DOHH2 (cell line): Measurements from ENCODE around the gene EEIG2.

ENCODE experiments used
- H3F3A ChIP-seq: fragments of 200-600 bp; sonication (generic), shearing (Covaris generic); 2 replicates; pipeline ENCODE4 v1.6.0; 2016; ENCODE audit warnings: antibody characterized with exemption, mild to moderate bottlenecking; ENCODE audit not compliant: control insufficient read depth, insufficient read depth
- H3K27ac ChIP-seq: fragments of 200-600 bp; sonication (generic); 2 replicates; pipeline ENCODE4 v1.5.1; 2014; ENCODE audit warnings: low read depth, mild to moderate bottlenecking, low read length, moderate library complexity
- H3K27me3 ChIP-seq: fragments of 200-600 bp; sonication (generic); 2 replicates; pipeline ENCODE4 v1.6.1; 2014; ENCODE audit warnings: mild to moderate bottlenecking, low read length, mixed read lengths; ENCODE audit not compliant: control insufficient read depth
- H3K36me3 ChIP-seq: fragments of 200-600 bp; sonication (generic); 2 replicates; pipeline ENCODE4 v1.6.1; 2014; ENCODE audit warnings: mild to moderate bottlenecking, low read length, moderate library complexity, mixed read lengths; ENCODE audit not compliant: control insufficient read depth
- H3K4me1 ChIP-seq: fragments of 200-600 bp; sonication (generic); 2 replicates; pipeline ENCODE4 v1.6.1; 2014; ENCODE audit warnings: mild to moderate bottlenecking, low read length, mixed read lengths; ENCODE audit not compliant: control insufficient read depth
- H3K4me2 ChIP-seq: fragments of 200-600 bp; sonication (generic); 2 replicates; pipeline ENCODE4 v1.6.0; 2014; ENCODE audit warnings: mild to moderate bottlenecking, low read length, moderate library complexity
- H3K4me3 ChIP-seq: fragments of 200-600 bp; sonication (generic); 2 replicates; pipeline ENCODE4 v1.5.1; 2014; ENCODE audit warnings: mild to moderate bottlenecking, low read length, mixed read lengths
- H3K79me2 ChIP-seq: fragments of 200-600 bp; sonication (generic); 2 replicates; pipeline ENCODE4 v1.6.1; 2014; ENCODE audit warnings: mild to moderate bottlenecking, low read length, mixed read lengths; ENCODE audit not compliant: control insufficient read depth
- H3K9me2 ChIP-seq: fragments of 200-600 bp; sonication (generic); replicated peaks from 2 replicates; pipeline ENCODE4 v1.6.1; 2014; ENCODE audit warnings: mild to moderate bottlenecking, low read length, mixed read lengths; ENCODE audit not compliant: control insufficient read depth
- H3K9me3 ChIP-seq: fragments of 200-600 bp; sonication (generic); 2 replicates; pipeline ENCODE4 v1.6.1; 2014; ENCODE audit warnings: antibody characterized with exemption, low read length, mixed read lengths; ENCODE audit not compliant: control insufficient read depth, insufficient read depth
- H4K20me1 ChIP-seq: fragments of 200-600 bp; sonication (generic); 2 replicates; pipeline ENCODE4 v1.6.0; 2014; ENCODE audit warnings: low read depth, mild to moderate bottlenecking, antibody characterized with exemption, low read length, moderate library complexity; ENCODE audit not compliant: control insufficient read depth, insufficient read depth
- CTCF ChIP-seq: fragments of 200-600 bp; sonication (generic); IDR thresholded peaks from one replicate; pipeline ENCODE4 v1.5.1; 2014; ENCODE audit warnings: antibody characterized with exemption, mild to moderate bottlenecking, low read depth, low read length; ENCODE audit not compliant: poor library complexity, severe bottlenecking
- EZH2phosphoT487 ChIP-seq: fragments of 200-600 bp; sonication (generic); IDR thresholded peaks from 2 replicates; pipeline ENCODE4 v1.6.1; 2017; ENCODE audit warnings: borderline replicate concordance, mild to moderate bottlenecking, antibody characterized with exemption, low read length, moderate library complexity, mixed read lengths

Gene EEIG2

DNA sequence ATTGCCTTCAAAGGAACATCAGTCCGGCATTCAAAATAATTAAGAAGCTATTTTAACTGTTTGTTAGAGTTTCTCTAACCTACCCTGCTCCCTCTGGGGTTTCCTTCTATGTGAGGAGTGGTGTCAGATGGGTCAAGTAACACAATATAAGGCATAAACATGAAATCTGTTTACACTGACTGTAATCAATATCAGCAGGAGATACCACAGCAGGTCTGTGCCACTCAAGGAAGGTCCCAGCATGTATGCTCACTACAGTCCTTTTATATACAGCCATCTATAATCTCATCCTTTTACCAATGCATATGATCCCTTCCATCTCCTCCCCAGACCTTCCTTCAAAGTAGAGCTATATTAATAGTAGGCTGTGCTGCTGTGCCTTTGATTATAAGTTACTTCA lies 25.4 kb downstream of the EEIG2 start:
- Histone ChIP-seq H3K79me2 (peaks cover 33% of the 10 kb centered on the region), H3K4me2 (no peak overlapping the region), H3K4me1 (peaks cover 30% of the 10 kb centered on the region), H3K9me2 (no peaks in the 10 kb centered on the region), H3K9me3 (peaks cover 10% of the 10 kb centered on the region), H3K36me3 (no peaks in the 10 kb centered on the region), H3K27ac (no peak overlapping the region), H3F3A (no peaks in the 10 kb centered on the region), H3K4me3 (no peak overlapping the region), H3K27me3 (no peaks in the 10 kb centered on the region), H4K20me1 (no peaks in the 10 kb centered on the region)
- no peak for TF ChIP-seq EZH2phosphoT487

GRCh38 chr1:108590441-108590840 lies 30.5 kb downstream of the EEIG2 start:
- no peaks in the 10 kb centered on the region for H3K9me2 ChIP-seq
- H3K4me3 ChIP-seq = no peak overlapping the region
- no peak for TF ChIP-seq CTCF
- no peak for TF ChIP-seq EZH2phosphoT487
- no peaks in the 10 kb centered on the region for H3K9me3 ChIP-seq
- H3K4me2 ChIP-seq = no peak overlapping the region
- H3F3A ChIP-seq = no peaks in the 10 kb centered on the region
- no peaks in the 10 kb centered on the region for H4K20me1 ChIP-seq
- H3K79me2 ChIP-seq = peaks cover 29% of the 10 kb centered on the region
- peaks cover 6% of the 10 kb centered on the region for H3K4me1 ChIP-seq
- no peak overlapping the region for H3K27ac ChIP-seq
- no peaks in the 10 kb centered on the region for H3K36me3 ChIP-seq
- H3K27me3 ChIP-seq = no peaks in the 10 kb centered on the region

DNA sequence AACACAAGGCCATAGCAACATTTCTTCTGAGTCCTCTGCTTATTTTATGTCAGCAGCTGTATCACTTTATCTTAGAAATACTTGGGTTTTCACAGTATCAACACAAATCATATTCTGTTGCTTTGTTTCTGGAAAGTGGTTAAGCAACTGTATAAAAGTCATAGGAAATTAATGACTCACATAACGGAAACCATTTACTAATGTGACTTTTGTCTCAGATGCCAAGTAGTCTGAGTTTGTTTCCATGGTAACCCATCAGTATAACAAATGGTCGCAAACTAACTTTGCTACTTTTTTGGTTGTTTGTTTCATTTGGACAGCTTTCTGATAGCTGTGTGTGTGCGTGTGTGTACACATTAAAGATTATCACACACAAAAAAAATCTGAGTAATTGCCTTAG lies 31.1 kb downstream of the EEIG2 start:
- no peaks in the 10 kb centered on the region for H3K27me3 ChIP-seq
- H3K79me2 ChIP-seq = peaks cover 28% of the 10 kb centered on the region
- no peak overlapping the region for H3K27ac ChIP-seq
- no peak overlapping the region for H3K4me3 ChIP-seq
- no peaks in the 10 kb centered on the region for H3F3A ChIP-seq
- no peaks in the 10 kb centered on the region for H3K9me2 ChIP-seq
- TF ChIP-seq CTCF (no peak), EZH2phosphoT487 (no peak)
- H3K36me3 ChIP-seq = no peaks in the 10 kb centered on the region
- no peaks in the 10 kb centered on the region for H4K20me1 ChIP-seq
- peaks cover 5% of the 10 kb centered on the region for H3K4me1 ChIP-seq
- H3K9me3 ChIP-seq = no peaks in the 10 kb centered on the region
- no peak overlapping the region for H3K4me2 ChIP-seq

- H3K9me2 ChIP-seq = no peaks in the 10 kb centered on the region
- no peak overlapping the region for H3K4me2 ChIP-seq
- no peaks in the 10 kb centered on the region for H4K20me1 ChIP-seq
- peaks cover 5% of the 10 kb centered on the region for H3K4me1 ChIP-seq
- no peak overlapping the region for H3K4me3 ChIP-seq
- H3F3A ChIP-seq = no peaks in the 10 kb centered on the region
- H3K27ac ChIP-seq = no peak overlapping the region
- no peaks in the 10 kb centered on the region for H3K36me3 ChIP-seq
- no peak for TF ChIP-seq EZH2phosphoT487
- TF ChIP-seq CTCF = no peak
- H3K9me3 ChIP-seq = no peaks in the 10 kb centered on the region
- no peaks in the 10 kb centered on the region for H3K27me3 ChIP-seq
- H3K79me2 ChIP-seq = peaks cover 25% of the 10 kb centered on the region
These were observed 31.6 kb downstream of the EEIG2 start for GRCh38 chr1:108591466-108591865.
